Astrocyte (in vitro differentiated cells and primary cell): ENCODE results near the gene MYO7B.

Experiments
- EZH2 ChIP-seq: IDR thresholded peaks from 2 replicates; pipeline ENCODE4 v1.6.1; 2012; ENCODE audit warnings: mild to moderate bottlenecking, low read length, inconsistent platforms; ENCODE audit not compliant: insufficient read depth
- TF ChIP-seq, protein P1 (sequence below): IDR thresholded peaks from 2 replicates; pipeline ENCODE4 v1.5.1; 2011; ENCODE audit warnings: low read depth, mild to moderate bottlenecking, inconsistent platforms, low read length, moderate library complexity; ENCODE audit not compliant: insufficient read depth

GRCh38 chr2:127614731-127615130 lies 79.2 kb downstream of the MYO7B start:
- TF ChIP-seq, protein P1, sequence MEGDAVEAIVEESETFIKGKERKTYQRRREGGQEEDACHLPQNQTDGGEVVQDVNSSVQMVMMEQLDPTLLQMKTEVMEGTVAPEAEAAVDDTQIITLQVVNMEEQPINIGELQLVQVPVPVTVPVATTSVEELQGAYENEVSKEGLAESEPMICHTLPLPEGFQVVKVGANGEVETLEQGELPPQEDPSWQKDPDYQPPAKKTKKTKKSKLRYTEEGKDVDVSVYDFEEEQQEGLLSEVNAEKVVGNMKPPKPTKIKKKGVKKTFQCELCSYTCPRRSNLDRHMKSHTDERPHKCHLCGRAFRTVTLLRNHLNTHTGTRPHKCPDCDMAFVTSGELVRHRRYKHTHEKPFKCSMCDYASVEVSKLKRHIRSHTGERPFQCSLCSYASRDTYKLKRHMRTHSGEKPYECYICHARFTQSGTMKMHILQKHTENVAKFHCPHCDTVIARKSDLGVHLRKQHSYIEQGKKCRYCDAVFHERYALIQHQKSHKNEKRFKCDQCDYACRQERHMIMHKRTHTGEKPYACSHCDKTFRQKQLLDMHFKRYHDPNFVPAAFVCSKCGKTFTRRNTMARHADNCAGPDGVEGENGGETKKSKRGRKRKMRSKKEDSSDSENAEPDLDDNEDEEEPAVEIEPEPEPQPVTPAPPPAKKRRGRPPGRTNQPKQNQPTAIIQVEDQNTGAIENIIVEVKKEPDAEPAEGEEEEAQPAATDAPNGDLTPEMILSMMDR = no peak
- TF ChIP-seq EZH2 = no peak
